RWPE1 (cell line): ENCODE measurements around the gene RASA3.

ENCODE experiments used
- CTCF ChIA-PET: fragments of 350-600 bp; sonication (Branson Sonifier 250); formaldehyde crosslinking; extraction: SDS; loops from one replicate; lab custom pipeline; 2021; lab: Yijun Ruan, JAX
- POLR2A ChIA-PET: fragments of 400-600 bp; formaldehyde crosslinking; extraction: SDS; loops from one replicate; lab custom pipeline; 2020; ENCODE audit warnings: antibody characterized with exemption; ENCODE audit not compliant: low non-redundant PET; lab: Yijun Ruan, JAX
- DNase-seq: peaks from one replicate; pipeline ENCODE4 v3.0.0; 2012; ENCODE audit warnings: low spot score
- H3K27ac ChIP-seq: fragments of 450-650 bp; 2 replicates; pipeline ENCODE4 v1.5.1; 2017
- CTCF ChIP-seq: fragments of 450-650 bp; conservative IDR thresholded peaks from 2 replicates; pipeline ENCODE4 v1.5.1; 2017; ENCODE audit warnings: low read depth, mild to moderate bottlenecking

RASA3 gene

DNA sequence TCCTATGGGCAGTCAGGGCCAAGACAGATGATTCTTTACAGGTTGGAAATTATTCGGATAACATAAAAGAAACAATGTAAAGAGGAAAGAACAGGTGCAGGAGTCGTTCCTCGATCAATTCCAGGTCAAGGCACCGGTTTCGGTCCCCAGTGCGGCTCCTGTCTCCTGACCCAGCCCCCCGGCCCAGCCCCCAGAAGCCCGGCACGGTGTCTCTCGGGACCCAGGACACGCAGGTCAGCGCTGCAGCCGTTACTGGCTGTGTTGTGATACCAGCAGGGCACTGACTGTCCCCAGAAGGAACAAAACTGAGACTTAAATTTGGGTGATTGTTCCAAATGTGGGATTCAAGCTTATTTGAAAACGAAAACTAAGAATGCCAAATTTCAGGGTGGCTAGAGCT lies 8.5 kb downstream of the RASA3 start:
- POLR2A ChIA-PET = no interaction called here
- CTCF ChIA-PET = no interaction called here
- TF ChIP-seq CTCF = no peak
- no peak for DNase-seq
- H3K27ac ChIP-seq = peak overlapping the region; percentile 73

- peak overlapping the region; percentile 73 for H3K27ac ChIP-seq
- no peak for DNase-seq
- CTCF ChIA-PET = interaction anchor here (0.6 to 0.7 kb wide), 2 partner anchors 28 to 59 kb away, joined by 3 read pairs; no protein-coding TSS in a partner anchor
- TF ChIP-seq CTCF = no peak
- POLR2A ChIA-PET = no interaction called here
These were observed 9.0 kb downstream of the RASA3 start for GRCh38 chr13:114123448-114123847.

DNA sequence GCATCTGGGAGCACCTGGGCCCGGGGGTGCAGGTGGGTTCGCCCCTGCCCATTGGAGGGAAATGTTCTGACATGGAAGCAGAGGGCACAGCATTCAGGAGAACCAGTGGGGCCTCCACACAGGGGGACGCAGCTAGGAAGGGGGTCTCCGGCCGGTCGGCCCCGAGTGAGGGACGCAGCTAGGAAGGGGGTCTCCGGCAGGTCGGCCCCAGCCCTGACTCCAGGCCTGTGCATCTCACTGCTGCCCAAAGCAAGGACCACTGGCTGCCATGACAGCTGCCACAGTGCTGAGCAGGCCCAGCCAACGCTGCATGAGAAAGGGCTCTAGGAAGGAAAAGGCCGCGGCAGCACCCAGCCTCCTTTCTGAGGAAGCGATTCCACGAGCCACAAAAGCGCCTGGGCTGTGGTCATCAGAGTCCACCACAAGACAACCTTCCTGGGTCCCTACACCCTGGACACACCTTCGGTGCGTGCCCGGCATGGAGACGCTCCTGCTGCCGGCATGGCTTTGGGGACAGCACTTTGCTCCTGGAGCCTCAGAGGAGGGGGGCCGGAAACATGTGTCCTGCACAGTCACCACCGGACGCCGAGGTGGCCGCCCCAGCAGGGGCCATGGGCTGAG lies 9.7 kb downstream of the RASA3 start:
- TF ChIP-seq CTCF = no peak
- POLR2A ChIA-PET = no interaction called here
- H3K27ac ChIP-seq = peak overlapping the region; percentile 73
- DNase-seq = no peak
- CTCF ChIA-PET = interaction anchor here (0.6 to 0.7 kb wide), 2 partner anchors 27 to 58 kb away, joined by 3 read pairs; no protein-coding TSS in a partner anchor

DNA sequence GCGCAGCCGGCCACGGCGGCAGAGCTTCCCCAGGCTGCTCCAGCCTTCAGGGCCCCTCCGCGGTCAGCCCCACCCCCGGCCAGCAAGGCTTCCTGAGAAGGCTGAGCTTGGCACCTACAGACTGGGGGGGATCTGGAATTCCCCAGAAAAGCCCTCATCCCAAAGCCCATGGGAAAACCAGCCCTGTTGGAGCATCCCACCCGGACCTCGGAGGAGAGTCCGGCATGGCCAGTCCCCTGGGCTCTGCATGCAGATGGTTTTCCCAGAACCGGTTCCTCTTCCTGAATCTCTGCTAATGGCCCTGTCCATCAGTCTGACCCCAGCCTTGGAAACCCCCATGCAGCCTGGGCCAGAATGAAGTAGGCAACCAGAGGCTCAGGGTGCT lies 10.3 kb downstream of the RASA3 start:
- TF ChIP-seq CTCF = no peak
- peak overlapping the region; percentile 73 for H3K27ac ChIP-seq
- POLR2A ChIA-PET = no interaction called here
- CTCF ChIA-PET = no interaction called here
- no peak for DNase-seq

- POLR2A ChIA-PET = no interaction called here
- DNase-seq = no peak
- TF ChIP-seq CTCF = no peak
- CTCF ChIA-PET = no interaction called here
- peak overlapping the region; percentile 73 for H3K27ac ChIP-seq
These were observed 10.8 kb downstream of the RASA3 start for GRCh38 chr13:114121496-114122126.

DNA sequence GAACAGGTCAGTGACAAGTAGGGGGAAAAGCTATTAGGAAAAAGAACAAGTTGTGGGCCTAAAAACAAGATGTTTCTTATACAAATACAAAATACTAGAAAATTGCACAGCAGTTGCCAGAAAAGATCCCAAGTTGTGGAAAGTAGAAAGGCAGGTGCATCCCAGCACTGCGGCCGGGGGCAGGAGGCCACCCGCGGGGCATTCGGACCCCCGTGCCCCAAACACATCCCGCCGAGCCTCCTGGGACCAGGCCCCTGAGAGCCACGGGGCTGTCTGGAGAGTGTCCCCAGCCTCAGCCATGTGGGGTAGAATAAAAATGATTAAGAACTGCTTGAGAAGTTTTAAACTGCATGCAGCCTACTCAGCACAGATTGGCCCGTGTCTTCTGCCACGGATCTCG lies 11.4 kb downstream of the RASA3 start:
- no peak for DNase-seq
- ChIA-PET CTCF (no interaction called here), POLR2A (no interaction called here)
- H3K27ac ChIP-seq = peak overlapping the region; percentile 73
- TF ChIP-seq CTCF = no peak
